ENCODE data around the gene ZFYVE27. TPM values are rescaled to one million over a fixed set of nuclear protein-coding genes. Genes with fewer than 3 reads are reported as not detected.

The ZFYVE27 gene
- polyA plus RNA-seq, 1 donor from 2014 or later = 135 TPM

DNA sequence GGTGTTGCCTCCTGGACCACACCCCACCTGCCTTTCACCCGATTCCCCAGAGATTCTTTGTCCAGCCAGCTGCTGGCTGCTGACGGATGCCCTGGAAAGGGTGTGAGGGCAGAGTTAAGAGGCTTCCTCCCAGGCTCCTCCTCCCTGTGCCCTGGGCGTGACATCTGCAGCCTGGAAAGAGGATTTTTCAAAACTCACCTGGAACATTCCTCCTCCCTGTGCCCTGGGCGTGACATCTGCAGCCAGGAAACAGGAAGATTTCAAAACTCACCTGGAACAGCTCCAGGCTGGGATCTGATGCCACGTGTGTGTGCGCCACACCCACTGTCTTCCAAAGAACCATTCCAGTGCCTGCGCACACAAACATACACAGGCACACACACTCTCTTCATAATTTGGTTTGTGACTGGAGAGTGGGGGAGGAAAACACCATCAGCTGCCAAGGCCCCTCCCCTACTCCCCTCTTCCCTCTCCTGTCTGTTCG lies 18.2 kb upstream of the ZFYVE27 start:
- Histone ChIP-seq H3K27ac (ENCODE audit: low read length) (no peak overlapping the region), H3K36me3 (ENCODE audit: insufficient read depth, low read length) (no peaks in the 10 kb centered on the region), H3K27me3 (ENCODE audit: insufficient read depth, low read depth, low read length) (peaks cover 12% of the 10 kb centered on the region), H3K9me2 (ENCODE audit: insufficient read depth, low read length) (no peaks in the 10 kb centered on the region), H2AFZ (ENCODE audit: low read depth, low read length) (no peak overlapping the region), H3K4me3 (ENCODE audit: low read length) (no peak overlapping the region), H3F3A (ENCODE audit: insufficient read depth, low read length, poor library complexity, severe bottlenecking) (no peaks in the 10 kb centered on the region), H3K9ac (ENCODE audit: low read length) (no peak overlapping the region), H4K20me1 (ENCODE audit: insufficient read depth) (no peaks in the 10 kb centered on the region), H3K79me2 (replicated peaks; ENCODE audit: insufficient read depth, low read length) (no peaks in the 10 kb centered on the region), H3K4me2 (ENCODE audit: low read length) (no peak overlapping the region), H3K9me3 (ENCODE audit: low read length) (no peaks in the 10 kb centered on the region)
- TF ChIP-seq, protein P1, sequence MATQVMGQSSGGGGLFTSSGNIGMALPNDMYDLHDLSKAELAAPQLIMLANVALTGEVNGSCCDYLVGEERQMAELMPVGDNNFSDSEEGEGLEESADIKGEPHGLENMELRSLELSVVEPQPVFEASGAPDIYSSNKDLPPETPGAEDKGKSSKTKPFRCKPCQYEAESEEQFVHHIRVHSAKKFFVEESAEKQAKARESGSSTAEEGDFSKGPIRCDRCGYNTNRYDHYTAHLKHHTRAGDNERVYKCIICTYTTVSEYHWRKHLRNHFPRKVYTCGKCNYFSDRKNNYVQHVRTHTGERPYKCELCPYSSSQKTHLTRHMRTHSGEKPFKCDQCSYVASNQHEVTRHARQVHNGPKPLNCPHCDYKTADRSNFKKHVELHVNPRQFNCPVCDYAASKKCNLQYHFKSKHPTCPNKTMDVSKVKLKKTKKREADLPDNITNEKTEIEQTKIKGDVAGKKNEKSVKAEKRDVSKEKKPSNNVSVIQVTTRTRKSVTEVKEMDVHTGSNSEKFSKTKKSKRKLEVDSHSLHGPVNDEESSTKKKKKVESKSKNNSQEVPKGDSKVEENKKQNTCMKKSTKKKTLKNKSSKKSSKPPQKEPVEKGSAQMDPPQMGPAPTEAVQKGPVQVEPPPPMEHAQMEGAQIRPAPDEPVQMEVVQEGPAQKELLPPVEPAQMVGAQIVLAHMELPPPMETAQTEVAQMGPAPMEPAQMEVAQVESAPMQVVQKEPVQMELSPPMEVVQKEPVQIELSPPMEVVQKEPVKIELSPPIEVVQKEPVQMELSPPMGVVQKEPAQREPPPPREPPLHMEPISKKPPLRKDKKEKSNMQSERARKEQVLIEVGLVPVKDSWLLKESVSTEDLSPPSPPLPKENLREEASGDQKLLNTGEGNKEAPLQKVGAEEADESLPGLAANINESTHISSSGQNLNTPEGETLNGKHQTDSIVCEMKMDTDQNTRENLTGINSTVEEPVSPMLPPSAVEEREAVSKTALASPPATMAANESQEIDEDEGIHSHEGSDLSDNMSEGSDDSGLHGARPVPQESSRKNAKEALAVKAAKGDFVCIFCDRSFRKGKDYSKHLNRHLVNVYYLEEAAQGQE (IDR thresholded peaks at IDR 0.05; ENCODE audit: borderline replicate concordance) = no peak
- TF ChIP-seq EZH2 (IDR thresholded peaks at IDR 0.05; ENCODE audit: borderline replicate concordance, insufficient read depth, low read length, poor library complexity, severe bottlenecking) (no peak), MXI1 (conservative IDR thresholded peaks at IDR 0.05; ENCODE audit: poor library complexity, severe bottlenecking) (no peak), EP300 (conservative IDR thresholded peaks at IDR 0.05; ENCODE audit: poor library complexity, severe bottlenecking) (no peak), SMC3 (conservative IDR thresholded peaks at IDR 0.05; ENCODE audit: poor library complexity) (no peak), TAF1 (IDR thresholded peaks at IDR 0.05; ENCODE audit: low read depth) (no peak), RAD21 (conservative IDR thresholded peaks at IDR 0.05) (no peak), POLR2AphosphoS5 (IDR thresholded peaks at IDR 0.05) (no peak)
- TF ChIP-seq, protein P2, sequence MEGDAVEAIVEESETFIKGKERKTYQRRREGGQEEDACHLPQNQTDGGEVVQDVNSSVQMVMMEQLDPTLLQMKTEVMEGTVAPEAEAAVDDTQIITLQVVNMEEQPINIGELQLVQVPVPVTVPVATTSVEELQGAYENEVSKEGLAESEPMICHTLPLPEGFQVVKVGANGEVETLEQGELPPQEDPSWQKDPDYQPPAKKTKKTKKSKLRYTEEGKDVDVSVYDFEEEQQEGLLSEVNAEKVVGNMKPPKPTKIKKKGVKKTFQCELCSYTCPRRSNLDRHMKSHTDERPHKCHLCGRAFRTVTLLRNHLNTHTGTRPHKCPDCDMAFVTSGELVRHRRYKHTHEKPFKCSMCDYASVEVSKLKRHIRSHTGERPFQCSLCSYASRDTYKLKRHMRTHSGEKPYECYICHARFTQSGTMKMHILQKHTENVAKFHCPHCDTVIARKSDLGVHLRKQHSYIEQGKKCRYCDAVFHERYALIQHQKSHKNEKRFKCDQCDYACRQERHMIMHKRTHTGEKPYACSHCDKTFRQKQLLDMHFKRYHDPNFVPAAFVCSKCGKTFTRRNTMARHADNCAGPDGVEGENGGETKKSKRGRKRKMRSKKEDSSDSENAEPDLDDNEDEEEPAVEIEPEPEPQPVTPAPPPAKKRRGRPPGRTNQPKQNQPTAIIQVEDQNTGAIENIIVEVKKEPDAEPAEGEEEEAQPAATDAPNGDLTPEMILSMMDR (IDR thresholded peaks at IDR 0.05; ENCODE audit: poor library complexity, severe bottlenecking) = no peak

DNA sequence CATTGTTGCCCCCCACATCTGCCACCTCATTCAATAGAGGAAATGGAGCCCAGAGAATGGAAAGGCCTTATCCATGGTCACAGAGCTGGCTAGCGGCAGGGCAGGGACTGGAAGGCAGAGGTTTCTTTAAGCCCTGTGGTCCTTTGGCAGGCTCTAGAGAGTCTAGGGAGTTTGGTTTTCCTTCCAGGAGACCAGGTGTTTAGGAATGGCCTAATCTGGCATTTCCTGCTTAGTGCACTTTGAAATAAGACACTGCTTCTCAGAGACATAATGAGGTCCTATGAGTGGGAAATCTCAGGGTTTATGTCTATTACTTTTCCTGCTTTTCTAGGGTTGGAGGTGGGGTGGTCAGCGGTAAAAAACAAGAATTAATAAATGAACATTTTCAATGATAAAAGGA lies 17.3 kb upstream of the ZFYVE27 start:
- Histone ChIP-seq H3F3A (ENCODE audit: insufficient read depth, low read length, poor library complexity, severe bottlenecking) (no peaks in the 10 kb centered on the region), H3K27me3 (ENCODE audit: insufficient read depth, low read depth, low read length) (peaks cover 7% of the 10 kb centered on the region), H3K4me3 (ENCODE audit: low read length) (no peak overlapping the region), H2AFZ (ENCODE audit: low read depth, low read length) (no peak overlapping the region), H3K36me3 (ENCODE audit: insufficient read depth, low read length) (no peaks in the 10 kb centered on the region), H3K27ac (ENCODE audit: low read length) (no peak overlapping the region), H3K9me3 (ENCODE audit: low read length) (no peaks in the 10 kb centered on the region), H3K4me2 (ENCODE audit: low read length) (no peak overlapping the region), H4K20me1 (ENCODE audit: insufficient read depth) (no peaks in the 10 kb centered on the region), H3K9me2 (ENCODE audit: insufficient read depth, low read length) (no peaks in the 10 kb centered on the region), H3K9ac (ENCODE audit: low read length) (no peak overlapping the region), H3K79me2 (replicated peaks; ENCODE audit: insufficient read depth, low read length) (no peaks in the 10 kb centered on the region)
- TF ChIP-seq POLR2AphosphoS5 (IDR thresholded peaks at IDR 0.05) (no peak), EP300 (conservative IDR thresholded peaks at IDR 0.05; ENCODE audit: poor library complexity, severe bottlenecking) (no peak), TAF1 (IDR thresholded peaks at IDR 0.05; ENCODE audit: low read depth) (no peak), EZH2 (IDR thresholded peaks at IDR 0.05; ENCODE audit: borderline replicate concordance, insufficient read depth, low read length, poor library complexity, severe bottlenecking) (no peak), RAD21 (conservative IDR thresholded peaks at IDR 0.05) (no peak), SMC3 (conservative IDR thresholded peaks at IDR 0.05; ENCODE audit: poor library complexity) (no peak)
- TF ChIP-seq, protein P2 (IDR thresholded peaks at IDR 0.05; ENCODE audit: poor library complexity, severe bottlenecking) = no peak
- TF ChIP-seq, protein P1 (IDR thresholded peaks at IDR 0.05; ENCODE audit: borderline replicate concordance) = no peak

Measured in neural cell (in vitro differentiated cells).